HEK293 (cell line): ENCODE measurements around the gene SLC2A4.

Source experiments
- CTCF ChIP-seq: fragments of 450-650 bp; formaldehyde crosslinking; IDR thresholded peaks from 2 replicates; pipeline ENCODE4 v1.5.1; 2016; ENCODE audit warnings: missing biosample characterization, missing genetic modification characterization
- KLF16 ChIP-seq: fragments of 450-650 bp; formaldehyde crosslinking; IDR thresholded peaks from 2 replicates; pipeline ENCODE4 v1.5.1; 2017; ENCODE audit warnings: missing biosample characterization, missing genetic modification characterization
- ZBTB8A ChIP-seq: fragments of 450-650 bp; formaldehyde crosslinking; IDR thresholded peaks from 2 replicates; pipeline ENCODE4 v1.5.1; 2016; ENCODE audit warnings: missing biosample characterization, missing genetic modification characterization
- ZNF112 ChIP-seq: fragments of 450-650 bp; formaldehyde crosslinking; IDR thresholded peaks from 2 replicates; pipeline ENCODE4 v1.5.0; 2017; ENCODE audit warnings: missing biosample characterization, missing genetic modification characterization
- ZNF174 ChIP-seq: fragments of 450-650 bp; formaldehyde crosslinking; IDR thresholded peaks from 2 replicates; pipeline ENCODE4 v1.5.0; 2017; ENCODE audit warnings: missing biosample characterization, mild to moderate bottlenecking, missing genetic modification characterization
- ZNF510 ChIP-seq: fragments of 450-650 bp; formaldehyde crosslinking; IDR thresholded peaks from 2 replicates; pipeline ENCODE4 v1.5.1; 2018; ENCODE audit warnings: mild to moderate bottlenecking, missing genetic modification characterization, missing biosample characterization; ENCODE audit not compliant: insufficient replicate concordance
- ZNF629 ChIP-seq: fragments of 450-650 bp; formaldehyde crosslinking; IDR thresholded peaks from 2 replicates; pipeline ENCODE4 v1.5.1; 2017; ENCODE audit warnings: missing biosample characterization, missing genetic modification characterization
- ZNF707 ChIP-seq: fragments of 450-650 bp; formaldehyde crosslinking; IDR thresholded peaks from 2 replicates; pipeline ENCODE4 v1.5.1; 2016; ENCODE audit warnings: missing biosample characterization, missing genetic modification characterization
- ZNF830 ChIP-seq: fragments of 450-650 bp; IDR thresholded peaks from 2 replicates; pipeline ENCODE4 v1.5.0; 2018; ENCODE audit warnings: missing biosample characterization, missing genetic modification characterization, low read depth, mild to moderate bottlenecking, moderate library complexity
- ZSCAN30 ChIP-seq: fragments of 450-650 bp; IDR thresholded peaks from 2 replicates; pipeline ENCODE4 v1.5.1; 2018; ENCODE audit warnings: missing biosample characterization, mild to moderate bottlenecking, missing genetic modification characterization, moderate library complexity
- TF ChIP-seq, protein P1 (sequence below): fragments of 450-650 bp; formaldehyde crosslinking; IDR thresholded peaks from 2 replicates; pipeline ENCODE4 v1.5.1; 2016; ENCODE audit warnings: missing biosample characterization, missing genetic modification characterization

DNA sequence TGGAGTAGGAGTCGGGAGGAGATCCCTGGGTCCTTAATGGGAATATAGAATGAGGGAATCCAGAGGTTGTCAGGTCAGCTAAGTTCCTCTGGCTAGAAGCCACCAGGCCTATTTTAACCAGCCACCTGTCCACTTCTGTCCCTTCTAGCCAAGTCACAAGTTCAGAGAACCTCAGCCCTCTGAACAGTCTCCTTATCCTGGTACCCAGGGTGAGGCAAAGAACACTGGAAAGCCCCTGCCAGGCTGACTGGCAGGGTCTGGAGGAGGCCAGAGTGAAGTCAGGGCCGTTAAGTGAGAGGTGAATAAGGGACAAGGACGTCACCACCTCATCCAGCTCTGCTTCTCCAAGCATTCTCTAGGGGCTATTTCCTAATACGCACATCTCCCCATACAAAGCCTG is 32.7 kb upstream of the SLC2A4 start:
- TF ChIP-seq CTCF (tag by site-specific recombination), result no peak
- TF ChIP-seq KLF16 (tag by site-specific recombination), result no peak
- TF ChIP-seq, protein P1, sequence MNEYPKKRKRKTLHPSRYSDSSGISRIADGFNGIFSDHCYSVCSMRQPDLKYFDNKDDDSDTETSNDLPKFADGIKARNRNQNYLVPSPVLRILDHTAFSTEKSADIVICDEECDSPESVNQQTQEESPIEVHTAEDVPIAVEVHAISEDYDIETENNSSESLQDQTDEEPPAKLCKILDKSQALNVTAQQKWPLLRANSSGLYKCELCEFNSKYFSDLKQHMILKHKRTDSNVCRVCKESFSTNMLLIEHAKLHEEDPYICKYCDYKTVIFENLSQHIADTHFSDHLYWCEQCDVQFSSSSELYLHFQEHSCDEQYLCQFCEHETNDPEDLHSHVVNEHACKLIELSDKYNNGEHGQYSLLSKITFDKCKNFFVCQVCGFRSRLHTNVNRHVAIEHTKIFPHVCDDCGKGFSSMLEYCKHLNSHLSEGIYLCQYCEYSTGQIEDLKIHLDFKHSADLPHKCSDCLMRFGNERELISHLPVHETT (tag by site-specific recombination), result no peak
- no peak for TF ChIP-seq ZNF830 (tag by site-specific recombination)
- no peak for TF ChIP-seq ZNF707
- TF ChIP-seq ZSCAN30, result no peak
- TF ChIP-seq ZBTB8A, result no peak
- no peak for TF ChIP-seq ZNF174
- no peak for TF ChIP-seq ZNF112 (tag by site-specific recombination)
- no peak for TF ChIP-seq ZNF510 (tag by site-specific recombination)
- no peak for TF ChIP-seq ZNF629 (tag by site-specific recombination)
